Heart right ventricle (tissue), 16 donors: ENCODE data around the gene E2F3. TPM values are rescaled to one million over a fixed set of nuclear protein-coding genes. Genes with fewer than 3 reads are reported as not detected.
A peak's percentile ranks its signal among the peaks of the same experiment; 100 is the strongest.

Experiments used
- ATAC-seq, 8 donors: fragments of 200-7000 bp; cut with Tn5 transposase; one replicate each; pipeline ENCODE4 v1.9.1; 2020; ENCODE audit warnings: mild to moderate bottlenecking in 8 of 8, moderate library complexity in 8 of 8, moderate number of reproducible peaks in 1 of 8
- DNase-seq, 2 donors: peaks; one replicate each; pipeline ENCODE4 v3.0.0-alpha.2; 2020
- H3K27ac ChIP-seq, 10 donors: fragments of 200-600 bp; sonication (generic) in 2 of 10; one replicate each; pipeline versions ENCODE4 v1.5.0 to v1.8.0; 2020 to 2022; ENCODE audit warnings: mild to moderate bottlenecking in 3 of 10
- H3K27me3 ChIP-seq, 7 donors: fragments of 200-600 bp; one replicate each; pipeline ENCODE4 v1.8.0; 2021 to 2022; ENCODE audit warnings: mild to moderate bottlenecking in 2 of 7
- H3K36me3 ChIP-seq, 9 donors: fragments of 200-600 bp; sonication (generic) in 1 of 9; one replicate each; pipeline versions ENCODE4 v1.5.0 to v1.8.0; 2020 to 2022; ENCODE audit warnings: mild to moderate bottlenecking in 2 of 9
- H3K4me1 ChIP-seq, 9 donors: fragments of 200-600 bp; sonication (generic) in 1 of 9; one replicate each; pipeline versions ENCODE4 v1.5.0 to v1.8.0; 2020 to 2022; ENCODE audit warnings: mild to moderate bottlenecking in 4 of 9
- H3K4me3 ChIP-seq, 10 donors: fragments of 200-600 bp; sonication (generic) in 2 of 10; one replicate each; pipeline versions ENCODE4 v1.5.0 to v1.8.0; 2020 to 2022; ENCODE audit warnings: mild to moderate bottlenecking in 7 of 10, moderate library complexity in 2 of 10
- H3K9me3 ChIP-seq, 11 donors: fragments of 200-600 bp in 10 of 11; sonication (generic) in 2 of 11; one replicate each; pipeline versions ENCODE4 v1.5.0 to v1.8.0; 2013 to 2022; ENCODE audit warnings: mild to moderate bottlenecking in 2 of 11, control low read depth in 1 of 11, moderate library complexity in 1 of 11
- CTCF ChIP-seq, 9 donors: fragments of 200-600 bp; sonication (generic) in 2 of 9; IDR thresholded peaks; one replicate each; pipeline versions ENCODE4 v1.5.0 to v1.8.0; 2021 to 2022; ENCODE audit warnings: antibody characterized with exemption in 9 of 9, mild to moderate bottlenecking in 5 of 9, moderate library complexity in 1 of 9
- WGBS, 2 donors: extraction: QIAGEN DNeasy Blood & Tissue Kit; methylation state at CpG; one replicate each; pipeline ENCODE4 v1.1.7; 2013; ENCODE audit warnings: inconsistent platforms in 1 of 2; 5-methylcytosine and 5-hydroxymethylcytosine counted together
- intact Hi-C, 10 donors: fragments of 100-400 bp; cut with DNase I; formaldehyde crosslinking; loops; one replicate each; pipeline versions ENCODE4 v1.11.1 to v1.14.2; 2022
- polyA plus RNA-seq, 2 donors: library from polyadenylated mRNA; stranded (reverse); fragments of 200-250 nt; gene quantifications; one replicate each; pipeline ENCODE4 v1.2.3, GENCODE V29; 2013
- total RNA-seq, 10 donors: library from RNA; stranded (reverse); fragmentation: NEBNext Ultra II Directional in 3 of 10; extraction: Animal tissue kit (Norgen Biotek cat#: 25700) in 3 of 10; gene quantifications; one replicate each; pipeline versions ENCODE4 v1.2.1 to v1.2.4, GENCODE V29; 2021 to 2023
- donor health status: Arrhythmogenic right ventricular cardiomyopathy.
- donor health status: ischemic (EF 13 %, LVEDD 7.1; RV severe dilation, severe dysfunction).
- donor health status: healthy with polysubstance abuse.
- donor health status: DM: no; HTN: yes; CAD: no.
- donor health status: DM: no; HTN: no; CAD: no.
- donor health status: ischemic (EF 25% LVEDD 6.9; RV normal size, moderate dysfunction).
- donor health status: ischemic (EF 25% LVEDD 5.7; RV mildly dilated, moderate dysfunction).
- donor health status: healthy.
- donor health status: DM: yes; HTN: yes; CAD: no.
- donor health status: Ischemic cardiomyopathy.
- donor health status: ischemic (EF 35%, LVEDD 5.7; RV mildly dilated, moderate dysfunction).
- donor health status: nonischemic (EF 11% LVEDD 7.7; RV severe dilation, severe dysfunction).
- donor health status: DM: yes; HTN: yes; CAD: no.
- donor health status: PGD.
- donor health status: ischemic (EF 29% LVEDD 5.4; RV normal size, mild dysfunction).
- donor health status: nonischemic (EF 23%, LVEDD 6.1; RV moderate dilation, normal function).

E2F3 gene
- total and polyA plus RNA-seq, 12 donors: 2.5 to 11.9 (median 7.3) TPM

GRCh38 chr6:20441236-20441635, 39.6 kb downstream of the E2F3 start:
- no peak for DNase-seq
- H3K27ac ChIP-seq: no peak overlapping the region
- WGBS, 2 donors: 89 to 97% methylated on average over 1 of the region's 1 CpG

GRCh38 chr6:20441921-20442320, 40.2 kb downstream of the E2F3 start:
- 82 to 94% methylated on average over 7 of the region's 7 CpGs for WGBS, 2 donors
- H3K9me3 ChIP-seq: no peaks in the 10 kb centered on the region
- H3K4me3 ChIP-seq: no peak overlapping the region
- peaks cover 0 to 29% (median 5%) of the 10 kb centered on the region in 9 donors for H3K4me1 ChIP-seq
- no peaks in the 10 kb centered on the region for H3K27me3 ChIP-seq
- no peaks in the 10 kb centered on the region for H3K36me3 ChIP-seq
- TF ChIP-seq CTCF (IDR thresholded peaks at IDR 0.05): no peak
- no peak overlapping the region for H3K27ac ChIP-seq
- no peak for ATAC-seq
- DNase-seq: no peak
- intact Hi-C loops: no loop called here

More at GRCh38 chr6:20441236-20441635, 39.6 kb downstream of the E2F3 start:
- no peak for TF ChIP-seq CTCF (IDR thresholded peaks at IDR 0.05)
- H3K9me3 ChIP-seq: no peaks in the 10 kb centered on the region
- H3K4me1 ChIP-seq: peaks cover 0 to 23% (median 5%) of the 10 kb centered on the region in 9 donors
- no peak overlapping the region for H3K4me3 ChIP-seq
- H3K36me3 ChIP-seq: no peaks in the 10 kb centered on the region
- no peaks in the 10 kb centered on the region for H3K27me3 ChIP-seq
- intact Hi-C loops: no loop called here
- ATAC-seq: no peak

GRCh38 chr6:20444786-20445271, 43.1 kb downstream of the E2F3 start:
- Histone ChIP-seq H3K9me3 (no peaks in the 10 kb centered on the region), H3K27me3 (no peaks in the 10 kb centered on the region), H3K4me3 (no peak overlapping the region), H3K27ac (no peak overlapping the region), H3K36me3 (no peaks in the 10 kb centered on the region), H3K4me1 (peaks cover 0 to 37% (median 0%) of the 10 kb centered on the region in 9 donors)
- DNase-seq (no peak), ATAC-seq (peak in 2 of 8 donors; percentile 23 to 37)
- TF ChIP-seq CTCF (IDR thresholded peaks at IDR 0.05): no peak
- intact Hi-C loops: loop anchor here in 1 of 10 donors (5.0 kb wide), 1 partner anchor 43 kb away; the partner anchor contains the start of gene E2F3
- WGBS, 2 donors: 77 to 89% methylated on average over 5 of the region's 5 CpGs

- DNase-seq: no peak
- no peak overlapping the region for H3K27ac ChIP-seq
These were observed 45.5 kb downstream of the E2F3 start for GRCh38 chr6:20447157-20447556.

More at GRCh38 chr6:20447157-20447556, 45.5 kb downstream of the E2F3 start:
- peak in 6 of 8 donors; percentile 19 to 42 (median 35) for ATAC-seq
- no peak overlapping the region for H3K4me3 ChIP-seq
- H3K27me3 ChIP-seq: no peaks in the 10 kb centered on the region
- intact Hi-C loops: loop anchor here in 1 of 10 donors (5.0 kb wide), 1 partner anchor 45 kb away; the partner anchor contains the start of gene E2F3
- WGBS, 2 donors: 55 to 60% methylated on average over 3 of the region's 3 CpGs
- no peaks in the 10 kb centered on the region for H3K36me3 ChIP-seq
- TF ChIP-seq CTCF (IDR thresholded peaks at IDR 0.05): no peak
- H3K4me1 ChIP-seq: peaks cover 0 to 37% (median 0%) of the 10 kb centered on the region in 9 donors
- peaks cover 0 to 10% (median 0%) of the 10 kb centered on the region in 11 donors for H3K9me3 ChIP-seq
